Coronary artery (tissue), 2 donors: ENCODE results near the gene ITPK1.

Experiments
- DNase-seq: peaks from one replicate; pipeline ENCODE4 v3.0.0-alpha.2; 2017; ENCODE audit warnings: low spot score
- H3K27ac ChIP-seq, 2 donors: fragments of 200-600 bp; sonication (generic); one replicate each; pipeline ENCODE4 v1.5.1; 2016 to 2019
- H3K4me3 ChIP-seq: fragments of 200-600 bp; sonication (generic); 2 replicates; pipeline ENCODE4 v1.5.1; 2016; ENCODE audit warnings: mild to moderate bottlenecking, moderate library complexity
- CTCF ChIP-seq: fragments of 200-600 bp; sonication (generic); IDR thresholded peaks from one replicate; pipeline ENCODE4 v1.5.1; 2019; ENCODE audit warnings: antibody characterized with exemption

The ITPK1 gene

DNA sequence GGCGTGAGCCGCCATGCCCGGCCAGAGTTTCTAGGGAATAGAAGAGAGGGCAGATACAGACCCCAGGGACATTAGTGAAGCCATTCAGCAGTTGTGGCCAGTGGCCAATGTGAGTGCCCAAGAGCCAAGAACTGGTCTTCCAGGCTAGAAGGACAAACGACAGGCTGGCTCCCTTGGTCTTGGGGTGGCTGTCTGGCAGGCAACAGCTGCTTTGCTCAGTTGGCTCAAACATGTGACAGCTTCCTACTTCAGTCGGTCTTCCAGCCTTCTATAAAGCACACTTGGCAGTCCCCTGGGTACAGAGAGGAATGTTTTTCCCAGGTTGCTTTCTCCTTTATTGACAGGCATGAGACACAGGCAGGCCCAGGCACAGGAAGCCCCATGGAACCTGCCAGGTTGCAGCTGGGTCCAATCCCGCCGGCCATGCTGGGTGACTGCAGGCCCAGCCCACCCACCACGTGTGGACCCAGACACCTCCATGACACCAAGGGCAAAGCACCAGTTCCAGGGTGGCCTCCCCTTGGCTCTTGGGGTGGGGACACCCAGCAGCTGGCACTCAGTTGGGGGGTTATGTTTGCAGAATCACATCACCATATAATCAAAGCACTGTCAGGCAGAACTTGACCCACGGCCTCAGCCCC is 177.4 kb downstream of the ITPK1 start:
- Histone ChIP-seq H3K4me3 (no peak overlapping the region), H3K27ac (no peak overlapping the region)
- no peak for TF ChIP-seq CTCF
- no peak for DNase-seq

- Histone ChIP-seq H3K27ac (no peak overlapping the region), H3K4me3 (no peak overlapping the region)
- TF ChIP-seq CTCF: no peak
- DNase-seq: no peak
These were observed 178.4 kb downstream of the ITPK1 start for GRCh38 chr14:92937051-92937937.

- no peak for TF ChIP-seq CTCF
- Histone ChIP-seq H3K27ac (no peak overlapping the region), H3K4me3 (no peak overlapping the region)
- DNase-seq: no peak
These were observed 179.6 kb downstream of the ITPK1 start for GRCh38 chr14:92936085-92936484.

DNA sequence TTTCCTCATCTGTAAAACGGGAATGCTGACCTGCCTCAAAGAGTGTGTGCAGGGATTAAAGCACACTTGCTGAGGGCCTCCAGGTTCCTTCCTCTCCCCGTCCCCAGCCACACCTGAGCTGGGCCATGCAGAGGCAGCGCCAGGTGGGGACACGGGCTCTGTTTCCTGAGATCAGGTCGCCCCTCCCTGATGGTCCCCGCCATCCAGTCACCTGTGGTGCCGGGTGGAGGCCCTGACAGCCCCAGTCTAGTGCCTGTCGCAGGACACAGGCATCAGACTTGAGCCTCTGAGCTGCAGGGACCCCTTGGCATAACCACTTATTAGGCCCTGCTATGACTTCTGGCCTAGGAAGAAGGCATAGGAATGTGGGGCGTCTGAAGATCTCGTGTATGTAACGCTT is 180.3 kb downstream of the ITPK1 start:
- Histone ChIP-seq H3K27ac (no peak overlapping the region), H3K4me3 (no peak overlapping the region)
- DNase-seq: no peak
- TF ChIP-seq CTCF: no peak

DNA sequence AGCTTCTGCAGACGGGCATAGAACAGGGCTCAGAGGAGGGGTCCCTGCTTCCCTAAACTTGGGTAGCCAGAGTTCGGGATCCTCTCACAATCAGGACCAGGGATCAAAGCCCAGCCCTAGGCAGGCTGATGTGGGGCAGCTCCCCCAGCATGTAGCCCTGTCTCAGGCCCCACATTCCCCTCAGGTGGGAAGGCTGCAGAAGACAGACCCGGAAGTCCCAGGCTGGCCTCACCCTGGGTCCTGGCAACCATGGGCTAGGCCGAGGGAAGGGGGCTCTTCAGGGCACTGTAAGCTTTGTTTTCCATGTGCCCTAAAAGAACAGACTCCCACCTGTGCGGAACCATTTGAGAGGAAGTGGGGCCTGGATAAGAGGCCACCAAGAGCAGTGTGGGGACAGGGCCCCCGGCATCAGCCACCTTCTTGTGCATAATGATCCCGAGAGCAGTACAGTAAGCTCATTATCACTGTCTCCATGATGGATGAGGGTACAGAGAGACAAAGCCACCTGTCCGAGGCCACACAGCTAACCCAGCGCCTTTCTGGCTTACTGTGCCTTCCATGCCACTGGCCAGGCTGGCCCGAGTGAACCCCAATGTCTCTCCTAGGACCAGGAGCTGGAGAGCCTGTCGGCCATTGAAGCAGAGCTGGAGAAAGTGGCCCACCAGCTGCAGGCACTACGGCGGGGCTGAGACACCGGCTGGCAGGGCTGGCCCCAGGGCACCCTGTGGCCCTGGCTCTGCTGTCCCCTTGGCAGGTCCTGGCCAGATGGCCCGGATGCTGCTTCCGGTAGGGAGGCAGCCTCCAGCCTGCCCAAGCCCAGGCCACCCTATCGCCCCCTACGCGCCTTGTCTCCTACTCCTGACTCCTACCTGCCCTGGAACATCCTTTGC is 181.3 kb downstream of the ITPK1 start:
- TF ChIP-seq CTCF: no peak
- Histone ChIP-seq H3K27ac (no peak overlapping the region), H3K4me3 (no peak overlapping the region)
- DNase-seq: no peak

- DNase-seq: no peak
- Histone ChIP-seq H3K27ac (no peak overlapping the region), H3K4me3 (no peak overlapping the region)
- TF ChIP-seq CTCF: no peak
These were observed 182.2 kb downstream of the ITPK1 start for GRCh38 chr14:92933481-92933880.
